HG03175 (cell line): ENCODE measurements around the gene TCEAL2.
A peak's percentile ranks its signal among the peaks of the same experiment; 100 is the strongest.
"Not testable (repeated sequence)": the region's sequence is repeated elsewhere in the genome, so short reads cannot be mapped to it uniquely, and the experiment has no call there.

Experiments used
- ATAC-seq: cut with Tn5 transposase; IDR thresholded peaks from one replicate; pipeline ENCODE4 v1.9.1; 2021; ENCODE audit warnings: mild to moderate bottlenecking, moderate library complexity; ENCODE audit not compliant: unreplicated experiment

Gene TCEAL2

DNA sequence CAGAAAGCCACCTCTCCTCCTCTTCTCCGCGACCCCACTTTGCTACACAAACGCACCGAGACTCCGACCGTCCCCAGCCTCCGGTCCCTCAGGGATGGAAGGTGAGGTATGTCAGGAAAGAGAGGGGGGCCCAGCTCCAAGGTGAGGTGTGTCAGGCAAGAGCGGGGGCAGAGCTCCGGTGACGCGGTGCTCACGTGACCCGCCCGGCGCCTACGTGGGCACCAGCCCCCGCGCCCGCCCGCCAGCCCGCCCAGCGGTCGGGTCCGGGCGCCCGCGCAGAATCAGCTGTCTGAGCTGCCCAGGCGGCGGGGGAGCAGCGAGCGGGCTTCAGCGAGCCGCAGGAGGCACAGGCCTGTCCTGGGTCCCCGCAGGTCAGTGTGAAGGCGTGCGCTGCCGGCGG is at the start of gene TCEAL2:
TSS of gene TCEAL2 (plus strand) at position 244 of the 400 bp plus-strand sequence. CDS start 1,152 bp downstream, outside the sequence.
- ATAC-seq: not testable (repeated sequence)

DNA sequence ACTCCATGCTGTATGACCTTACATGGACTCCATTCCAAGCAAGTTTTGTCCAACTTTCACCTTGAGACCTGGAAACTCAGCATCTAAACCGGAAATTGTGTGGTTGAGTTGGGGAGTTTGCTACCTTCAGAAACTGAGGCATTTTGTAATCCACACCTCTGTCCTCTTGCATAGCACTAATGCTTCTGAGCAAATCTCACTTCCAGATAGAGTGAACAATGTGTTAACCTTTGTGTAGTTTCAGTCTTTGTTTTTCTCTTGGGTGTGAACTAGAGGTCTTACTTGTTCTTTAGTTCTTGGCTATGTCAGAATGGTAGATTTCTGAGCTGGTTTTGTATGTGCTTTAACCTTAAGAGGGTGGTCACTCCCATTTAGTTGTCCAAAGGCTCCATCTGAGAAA is 48.1 kb upstream of the TCEAL2 start:
- ATAC-seq: no peak

DNA sequence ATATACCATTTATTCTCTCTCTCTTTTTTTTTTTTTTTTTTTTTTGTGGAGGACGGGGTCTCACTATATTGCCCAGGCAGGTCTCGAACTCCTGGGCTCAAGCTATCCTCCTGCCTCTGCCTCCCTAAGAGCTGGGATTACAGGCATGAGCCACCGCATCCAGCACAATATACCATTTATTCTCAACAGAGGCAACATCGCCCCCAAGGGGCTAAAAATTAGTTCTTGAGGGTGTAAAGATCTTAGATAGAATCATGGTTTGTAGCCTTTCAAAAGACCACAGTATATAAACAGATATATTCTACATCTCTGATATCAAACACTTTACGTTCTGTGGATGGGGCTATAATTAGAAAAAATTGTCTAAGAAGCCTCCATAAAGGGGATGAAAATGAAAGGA is 39.8 kb upstream of the TCEAL2 start:
- ATAC-seq: no peak

DNA sequence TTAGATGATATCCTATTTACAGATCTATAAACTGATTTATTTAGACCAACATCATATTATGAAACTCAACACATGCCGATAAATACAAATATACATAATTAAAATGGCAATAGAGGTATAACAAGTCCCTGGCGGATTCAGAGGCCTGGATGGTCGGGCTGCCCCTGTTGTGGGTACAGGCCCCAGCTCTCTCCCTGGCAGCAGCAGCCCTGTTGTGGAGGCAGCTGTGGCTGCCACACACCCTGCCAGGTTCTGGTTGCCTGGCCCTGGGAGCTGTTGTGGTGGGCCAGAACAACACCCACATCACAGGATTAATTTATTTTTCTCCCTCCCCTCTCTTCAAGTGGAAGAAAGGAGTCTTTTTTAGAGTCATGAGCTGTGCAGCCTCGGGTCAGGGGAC is 12.1 kb upstream of the TCEAL2 start:
- no peak for ATAC-seq

DNA sequence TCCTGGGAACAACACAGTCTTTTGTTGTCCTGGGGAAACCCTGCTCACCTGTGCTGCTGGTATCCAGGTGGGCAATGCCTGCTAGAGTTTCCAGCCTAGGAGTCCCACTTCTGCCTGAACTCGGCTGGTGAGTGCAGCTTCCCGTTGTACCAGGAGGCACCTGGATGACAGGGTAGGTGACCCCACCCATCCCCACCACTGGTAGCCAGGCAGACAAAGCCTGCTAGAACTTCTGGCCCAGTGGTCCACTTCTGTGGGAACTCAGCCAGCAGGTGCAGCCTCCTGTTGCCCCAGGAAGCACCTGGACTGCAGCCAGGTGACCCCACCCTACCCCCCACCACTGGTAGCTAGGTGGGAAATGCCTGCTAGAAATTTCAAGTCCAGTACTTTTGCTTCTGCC is 9.7 kb upstream of the TCEAL2 start:
- ATAC-seq: no peak

DNA sequence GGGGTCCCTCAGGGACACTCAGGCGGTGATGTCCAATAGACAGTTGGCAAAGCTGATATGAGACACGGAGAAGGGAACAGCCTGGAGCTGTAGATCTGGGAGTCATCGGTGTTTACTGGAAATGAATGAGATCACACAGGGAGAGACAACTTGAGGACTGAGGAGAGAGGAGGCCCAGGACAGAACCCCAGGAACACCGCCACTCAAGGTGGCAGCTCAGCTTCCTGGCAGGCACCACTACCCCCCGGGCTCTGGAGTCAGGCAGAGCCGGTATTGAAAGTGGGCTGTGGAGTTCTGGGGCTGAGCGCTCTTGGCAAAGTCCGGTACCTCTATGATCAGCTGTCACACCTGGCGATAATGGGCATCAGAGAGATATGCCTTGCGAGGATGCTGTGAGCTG is 465 bp upstream of the TCEAL2 start:
- ATAC-seq: not testable (repeated sequence)

DNA sequence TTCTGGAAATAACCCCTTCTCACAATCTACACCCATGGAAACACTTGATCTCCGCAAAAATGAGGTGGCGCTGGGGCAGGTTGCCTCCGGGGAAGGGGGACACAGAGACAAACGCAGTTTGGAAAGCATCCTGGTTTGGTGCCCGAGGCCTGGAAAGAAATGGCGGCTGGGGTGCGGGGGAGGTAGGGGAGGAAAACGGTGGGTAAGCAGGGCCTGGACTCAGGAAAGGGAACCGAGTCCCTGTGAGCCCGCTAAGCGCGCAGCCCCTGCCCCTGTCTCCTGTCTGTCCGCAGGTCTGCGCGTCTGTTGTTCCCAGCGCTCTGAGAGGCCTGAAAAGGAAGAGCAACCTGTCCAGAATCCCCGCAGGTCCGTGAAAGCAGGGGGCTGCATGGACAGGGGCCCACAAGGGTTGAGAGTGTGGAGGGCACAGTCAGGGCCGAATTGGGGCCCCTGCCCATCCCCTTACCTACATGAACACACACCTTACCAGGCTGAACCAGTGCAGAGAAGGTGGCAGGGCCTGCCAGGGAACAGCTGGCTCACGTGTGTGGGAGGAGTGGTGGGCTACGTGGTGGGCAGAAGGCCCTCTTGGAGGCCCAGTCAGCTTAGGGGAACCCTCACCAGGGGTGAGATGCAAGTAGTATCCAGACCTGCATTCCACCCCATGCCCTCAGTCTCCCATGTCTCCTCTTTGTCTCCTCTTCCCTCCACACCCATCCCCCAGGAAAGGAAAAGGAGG is 770 bp downstream of the TCEAL2 start:
- ATAC-seq: not testable (repeated sequence)

DNA sequence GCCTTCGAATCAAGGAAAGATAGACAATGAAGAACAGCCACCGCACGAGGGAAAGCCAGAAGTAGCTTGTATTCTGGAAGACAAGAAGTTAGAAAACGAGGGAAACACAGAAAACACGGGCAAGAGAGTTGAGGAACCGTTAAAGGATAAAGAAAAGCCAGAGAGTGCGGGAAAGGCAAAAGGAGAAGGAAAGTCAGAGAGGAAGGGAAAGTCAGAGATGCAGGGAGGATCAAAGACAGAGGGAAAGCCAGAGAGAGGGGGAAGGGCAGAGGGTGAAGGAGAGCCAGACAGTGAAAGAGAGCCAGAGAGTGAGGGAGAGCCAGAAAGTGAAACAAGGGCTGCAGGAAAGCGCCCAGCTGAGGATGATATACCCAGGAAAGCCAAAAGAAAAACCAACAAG is 1.4 kb downstream of the TCEAL2 start:
- ATAC-seq: no peak

DNA sequence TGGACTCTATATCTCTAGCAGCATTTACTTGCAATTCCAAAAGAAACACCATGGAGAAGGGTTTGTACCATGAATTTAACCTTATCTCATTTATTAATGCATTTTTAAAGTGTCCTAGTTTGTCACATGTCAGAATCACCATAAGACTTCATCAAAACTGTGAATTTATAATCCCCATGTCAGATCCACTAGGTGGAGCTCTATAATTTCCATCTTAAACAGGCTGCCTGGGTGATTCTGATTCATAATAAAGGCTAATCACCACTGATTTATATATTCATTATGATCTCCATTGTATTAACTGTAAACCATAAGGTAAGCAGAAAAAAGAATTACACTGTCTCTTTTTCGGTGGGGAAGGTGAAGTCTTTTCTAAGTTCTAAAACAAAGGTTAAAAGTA is 4.0 kb downstream of the TCEAL2 start:
- no peak for ATAC-seq

DNA sequence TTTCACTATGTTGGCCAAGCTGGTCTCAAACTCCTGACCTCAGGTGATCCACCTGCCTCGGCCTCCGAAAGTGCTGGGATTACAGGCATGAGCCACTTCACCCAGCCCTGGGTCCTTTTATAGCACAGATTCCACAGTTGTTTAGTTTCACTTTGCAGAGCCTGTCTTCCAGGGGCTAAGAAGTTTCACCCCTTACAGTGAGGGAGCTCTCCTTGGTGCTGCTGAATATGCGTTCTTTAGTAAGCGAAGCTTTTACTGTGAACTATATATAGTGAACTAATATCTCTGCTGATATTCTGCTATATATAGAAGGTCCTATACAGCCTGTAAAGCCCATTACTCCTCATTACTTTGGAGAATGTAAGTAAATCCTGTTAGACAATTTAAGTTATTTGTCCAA is 12.6 kb downstream of the TCEAL2 start:
- no peak for ATAC-seq

DNA sequence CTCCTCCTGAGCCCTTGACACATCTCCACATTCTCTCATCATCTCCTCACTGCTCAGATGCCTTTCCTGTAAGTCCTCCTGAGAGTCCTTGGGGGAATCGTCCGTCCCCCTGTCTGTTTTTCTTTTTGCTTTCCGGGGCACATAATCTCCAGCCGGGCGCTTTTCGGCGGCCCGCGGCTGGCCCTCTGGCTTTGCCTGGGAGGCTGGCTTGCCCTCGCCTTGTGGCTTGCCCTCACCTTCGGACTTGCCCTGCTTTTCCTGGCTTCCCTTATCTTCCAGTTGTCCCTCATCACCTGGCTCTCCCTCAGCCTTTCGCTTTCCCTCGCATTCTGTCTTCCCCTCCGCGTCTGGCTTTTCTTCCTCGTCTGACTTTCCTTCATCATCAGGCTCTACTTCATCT is 15.4 kb downstream of the TCEAL2 start:
- not testable (repeated sequence) for ATAC-seq

DNA sequence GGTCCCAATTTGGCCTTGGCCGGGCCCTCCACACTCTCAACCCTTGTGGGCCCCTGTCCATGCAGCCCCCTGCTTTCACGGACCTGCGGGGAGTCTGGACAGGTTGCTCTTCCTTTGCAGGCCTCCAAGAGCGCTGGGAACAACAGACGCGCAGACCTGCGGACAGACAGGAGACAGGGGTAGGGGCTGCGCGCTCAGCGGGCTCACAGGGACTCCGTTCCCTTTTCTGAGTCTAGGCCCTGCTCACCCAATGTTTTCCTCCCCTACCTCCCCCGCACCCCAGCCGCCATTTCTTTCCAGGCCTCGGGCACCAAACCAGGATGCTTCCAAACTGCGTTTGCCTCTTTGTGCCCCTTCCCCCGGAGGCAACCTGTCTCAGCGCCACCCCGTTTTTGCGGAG is 16.2 kb downstream of the TCEAL2 start:
- ATAC-seq: not testable (repeated sequence)

DNA sequence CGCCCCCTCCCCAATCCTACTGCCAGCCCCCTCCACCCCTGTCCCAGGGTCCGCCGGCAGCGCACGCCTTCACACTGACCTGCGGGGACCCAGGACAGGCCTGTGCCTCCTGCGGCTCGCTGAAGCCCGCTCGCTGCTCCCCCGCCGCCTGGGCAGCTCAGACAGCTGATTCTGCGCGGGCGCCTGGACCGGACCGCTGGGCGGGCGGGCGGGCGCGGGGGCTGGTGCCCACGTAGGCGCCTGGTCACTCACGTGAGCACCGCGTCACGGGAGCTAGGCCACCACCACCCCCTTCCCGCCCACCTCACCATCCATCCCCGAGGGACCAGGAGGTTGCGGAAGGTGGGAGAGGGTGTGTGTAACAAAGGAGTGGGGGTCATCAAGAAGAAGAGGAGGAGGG is 16.8 kb downstream of the TCEAL2 start, which contains the start of gene TCEAL6:
TSS of gene TCEAL6 (minus strand) at position 208 of the 400 bp plus-strand sequence.
- ATAC-seq: not testable (repeated sequence)

DNA sequence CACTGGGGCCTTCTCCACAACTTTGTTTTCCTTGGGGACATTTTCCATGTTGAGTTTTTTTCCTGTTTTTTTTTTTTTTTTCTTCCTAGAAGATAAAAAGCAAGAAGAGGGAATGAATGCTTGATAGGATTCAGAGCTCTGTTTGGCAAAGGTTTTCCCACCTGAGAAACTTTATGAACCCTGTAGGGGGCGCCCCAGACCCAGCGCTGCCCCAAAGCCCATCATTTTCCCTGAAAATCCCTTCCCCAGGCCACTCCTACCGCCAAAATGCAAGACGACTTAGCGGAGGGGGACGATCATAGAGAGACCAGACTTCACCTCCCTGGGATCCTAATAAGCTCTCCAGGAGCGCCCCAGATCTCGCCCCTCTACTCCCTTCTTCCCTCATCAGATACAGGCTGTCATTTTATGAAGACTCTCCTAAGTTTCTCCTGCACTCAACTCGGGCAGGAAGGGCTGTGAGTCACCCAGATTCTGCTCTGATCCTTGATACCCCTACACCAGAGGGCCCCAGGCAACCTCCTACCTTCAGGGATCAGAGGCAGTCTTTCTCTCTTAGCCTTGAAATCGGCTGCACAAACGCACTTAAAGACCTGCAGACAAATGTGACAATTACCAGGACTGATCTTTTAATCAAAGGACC is 28.9 kb downstream of the TCEAL2 start:
- ATAC-seq: no peak

DNA sequence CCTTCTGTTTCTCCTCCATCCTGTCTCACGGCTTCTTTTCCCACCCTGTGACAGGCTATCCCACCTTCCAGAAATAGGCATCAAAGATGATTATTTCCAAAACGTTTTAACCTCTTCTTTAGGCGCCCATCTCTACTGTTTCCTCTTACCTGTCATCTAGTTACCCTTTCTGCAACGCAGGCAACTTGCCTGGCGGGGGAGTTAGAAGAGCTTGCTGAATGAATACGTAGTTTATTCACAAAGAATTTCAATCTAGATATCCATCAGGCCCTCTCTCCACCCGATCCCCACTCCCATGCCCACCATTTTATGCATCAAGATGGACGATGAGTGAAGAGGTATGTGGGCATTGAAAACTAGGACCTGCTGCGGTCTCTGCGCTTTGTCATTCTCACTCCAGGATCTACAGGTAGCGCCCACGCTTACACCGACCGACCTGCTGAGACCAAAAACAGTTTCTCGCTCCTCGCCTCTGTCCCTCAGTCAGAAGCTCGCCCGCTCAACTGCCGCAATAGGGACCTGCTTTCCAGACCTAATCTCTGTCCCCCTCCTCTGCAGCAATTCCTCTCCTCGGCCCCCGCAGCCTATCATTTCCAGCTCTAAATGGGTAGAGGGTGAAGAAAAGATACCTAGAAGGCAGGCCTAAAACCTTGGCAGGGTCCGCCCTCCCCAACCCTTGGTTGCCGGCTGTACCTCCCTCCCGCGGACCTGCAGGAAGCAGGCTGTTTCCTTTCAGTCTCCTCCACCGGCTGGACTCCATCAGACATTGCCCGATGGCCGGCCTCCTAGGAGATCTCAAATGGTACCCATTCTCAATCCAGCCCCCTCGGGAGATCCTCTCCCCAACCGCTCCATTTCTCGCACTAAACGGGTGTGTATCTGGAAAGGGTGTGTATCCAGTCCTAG is 29.7 kb downstream of the TCEAL2 start:
- ATAC-seq: peak; percentile 40

DNA sequence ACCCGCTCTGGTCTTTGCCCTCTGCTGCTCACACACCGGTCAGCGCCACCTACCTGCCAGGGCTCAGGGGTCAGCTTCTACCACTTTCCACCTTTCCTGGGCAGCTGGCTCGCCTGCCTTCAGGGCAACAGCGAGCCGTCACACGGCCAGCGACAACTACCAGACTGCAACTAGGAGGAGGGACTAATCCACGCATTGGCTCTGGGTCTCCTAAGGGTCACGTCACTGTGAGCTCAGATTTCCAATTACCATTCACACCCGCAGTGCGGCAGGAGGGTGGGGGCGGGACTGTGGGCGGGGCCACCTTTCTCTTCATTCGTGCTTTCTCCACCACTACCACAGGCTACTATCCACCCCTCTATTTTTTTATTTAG is 30.3 kb downstream of the TCEAL2 start, which contains the start of gene BEX5:
TSS of gene BEX5 (minus strand) at position 172 of the 374 bp plus-strand sequence. CDS start 1,712 bp downstream, outside the sequence.
- ATAC-seq: peak; percentile 97
